ENCODE data around the gene ATP10A.

GRCh38 chr15:25635191-25635590, 227.9 kb downstream of the ATP10A start:
- TF ChIP-seq CTCF (IDR thresholded peaks at IDR 0.05) (no peak), POLR2AphosphoS5 (IDR thresholded peaks at IDR 0.05) (no peak), POLR2A (IDR thresholded peaks at IDR 0.05) (no peak)

Measured in stomach (tissue), 4 donors.